ENCODE data around the gene ABHD17C.

- TF ChIP-seq EZH2 (IDR thresholded peaks at IDR 0.05) (no peak), POLR2AphosphoS5 (IDR thresholded peaks at IDR 0.05; ENCODE audit: borderline replicate concordance, low read depth, low read length) (no peak)
Measured at GRCh38 chr15:80727196-80727595, 32.1 kb downstream of the ABHD17C start.

Data from SK-N-MC (cell line).